WTC11 (cell line): ENCODE measurements around the gene CCDC8. TPM values are rescaled to one million over a fixed set of nuclear protein-coding genes. Genes with fewer than 3 reads are reported as not detected.

Experiments
- ATAC-seq: fragments of 200-7000 bp; cut with Tn5 transposase; 2 replicates; pipeline ENCODE4 v1.10.0; 2021; ENCODE audit warnings: mild to moderate bottlenecking, moderate library complexity
- CTCF ChIA-PET: fragments of 300-600 bp; sonication (Branson Sonifier 250); formaldehyde crosslinking; loops from one replicate; lab custom pipeline; 2021; ENCODE audit warnings: antibody characterized with exemption; lab: Charles Lee
- POLR2A ChIA-PET: fragments of 350-600 bp; sonication (Branson Sonifier 250); formaldehyde crosslinking; loops from one replicate; lab custom pipeline; 2021; ENCODE audit warnings: antibody characterized with exemption; lab: Charles Lee
- DNase-seq: peaks from one replicate; pipeline ENCODE4 v3.0.0; 2021; ENCODE audit warnings: low spot score
- H3K27ac Mint-ChIP-seq: 2 replicates; pipeline ENCODE4 v1.8.0; 2021; ENCODE audit warnings: mixed read lengths
- H3K27me3 Mint-ChIP-seq: 2 replicates; pipeline ENCODE4 v1.8.0; 2021; ENCODE audit warnings: low read depth, mild to moderate bottlenecking, moderate library complexity, mixed read lengths
- H3K36me3 Mint-ChIP-seq: 2 replicates; pipeline ENCODE4 v1.8.0; 2021; ENCODE audit warnings: mixed read lengths
- H3K4me1 Mint-ChIP-seq: 2 replicates; pipeline ENCODE4 v1.8.0; 2022; ENCODE audit warnings: mixed read lengths
- H3K4me3 Mint-ChIP-seq: 2 replicates; pipeline ENCODE4 v1.8.0; 2021; ENCODE audit warnings: mild to moderate bottlenecking, moderate library complexity, mixed read lengths
- H3K9me3 Mint-ChIP-seq: 2 replicates; pipeline ENCODE4 v1.8.0; 2021; ENCODE audit warnings: mixed read lengths
- ATF1 ChIP-seq: sonication (generic); formaldehyde crosslinking; IDR thresholded peaks from 2 replicates; pipeline ENCODE4 v1.8.1; 2023; ENCODE audit warnings: mild to moderate bottlenecking, moderate library complexity, missing genetic modification reagents
- ATF2 ChIP-seq: sonication (generic); formaldehyde crosslinking; IDR thresholded peaks from 2 replicates; pipeline ENCODE4 v1.8.1; 2022; ENCODE audit warnings: low read depth, missing genetic modification reagents, borderline replicate concordance
- CREB1 ChIP-seq: sonication (generic); formaldehyde crosslinking; IDR thresholded peaks from 2 replicates; pipeline ENCODE4 v1.8.0; 2023; ENCODE audit warnings: mild to moderate bottlenecking, missing genetic modification reagents
- ELF4 ChIP-seq: sonication (generic); formaldehyde crosslinking; IDR thresholded peaks from 2 replicates; pipeline ENCODE4 v1.8.1; 2022; ENCODE audit warnings: low read depth, mild to moderate bottlenecking, moderate library complexity, missing genetic modification reagents
- EMX1 ChIP-seq: fragments of 250-450 bp; sonication (Bioruptor Pico); IDR thresholded peaks from 2 replicates; pipeline ENCODE4 v1.8.0; 2021; ENCODE audit warnings: mild to moderate bottlenecking
- ETV6 ChIP-seq: sonication (generic); formaldehyde crosslinking; IDR thresholded peaks from 2 replicates; pipeline ENCODE4 v1.8.1; 2022; ENCODE audit warnings: mild to moderate bottlenecking, missing genetic modification reagents
- FOXP1 ChIP-seq: sonication (generic); formaldehyde crosslinking; IDR thresholded peaks from 2 replicates; pipeline ENCODE4 v1.8.0; 2022; ENCODE audit warnings: missing genetic modification reagents, mild to moderate bottlenecking, moderate library complexity, borderline replicate concordance
- GTF2I ChIP-seq: fragments of 250-450 bp; sonication (Bioruptor Pico); conservative IDR thresholded peaks from 2 replicates; pipeline ENCODE4 v1.4.0; 2021; ENCODE audit warnings: mild to moderate bottlenecking
- HMGXB4 ChIP-seq: sonication (generic); formaldehyde crosslinking; IDR thresholded peaks from 2 replicates; pipeline ENCODE4 v1.8.1; 2023; ENCODE audit warnings: mild to moderate bottlenecking, moderate library complexity, missing genetic modification reagents
- JAZF1 ChIP-seq: fragments of 250-450 bp; sonication (Bioruptor Pico); IDR thresholded peaks from 2 replicates; pipeline ENCODE4 v1.9.0; 2021; ENCODE audit warnings: moderate library complexity, mild to moderate bottlenecking, inconsistent platforms
- MYBL2 ChIP-seq: sonication (generic); formaldehyde crosslinking; IDR thresholded peaks from 2 replicates; pipeline ENCODE4 v1.8.1; 2023; ENCODE audit warnings: mild to moderate bottlenecking, moderate library complexity, missing genetic modification reagents
- NFYB ChIP-seq: sonication (generic); formaldehyde crosslinking; conservative IDR thresholded peaks from 2 replicates; pipeline ENCODE4 v1.8.0; 2022; ENCODE audit warnings: low read depth, missing genetic modification reagents
- NR1H2 ChIP-seq: sonication (generic); formaldehyde crosslinking; IDR thresholded peaks from 2 replicates; pipeline ENCODE4 v1.9.0; 2021; ENCODE audit warnings: mild to moderate bottlenecking, moderate library complexity, missing genetic modification reagents
- NR2C2 ChIP-seq: sonication (generic); formaldehyde crosslinking; IDR thresholded peaks from 2 replicates; pipeline ENCODE4 v1.8.0; 2022; ENCODE audit warnings: mild to moderate bottlenecking, missing genetic modification reagents
- RELA ChIP-seq: sonication (generic); formaldehyde crosslinking; IDR thresholded peaks from 2 replicates; pipeline ENCODE4 v1.8.1; 2022; ENCODE audit warnings: missing genetic modification reagents, mild to moderate bottlenecking, borderline replicate concordance
- ZBTB21 ChIP-seq: sonication (generic); formaldehyde crosslinking; IDR thresholded peaks from 2 replicates; pipeline ENCODE4 v1.8.1; 2023; ENCODE audit warnings: mild to moderate bottlenecking, missing genetic modification reagents, borderline replicate concordance
- ZNF232 ChIP-seq: sonication (generic); formaldehyde crosslinking; IDR thresholded peaks from 2 replicates; pipeline ENCODE4 v1.8.0; 2022; ENCODE audit warnings: mild to moderate bottlenecking, missing genetic modification reagents
- ZNF671 ChIP-seq: fragments of 250-450 bp; sonication (Bioruptor Pico); IDR thresholded peaks from 2 replicates; pipeline ENCODE4 v1.8.0; 2021; ENCODE audit warnings: mild to moderate bottlenecking
- total RNA-seq: library from RNA; stranded (reverse); gene quantifications from 3 replicates; pipeline ENCODE4 v1.2.3, GENCODE V29; 2021
- TF ChIP-seq, protein P1 (sequence below): sonication (generic); formaldehyde crosslinking; IDR thresholded peaks from 2 replicates; pipeline ENCODE4 v1.8.1; 2022; ENCODE audit warnings: low read depth, mild to moderate bottlenecking, moderate library complexity, missing genetic modification reagents, borderline replicate concordance
- TF ChIP-seq, protein P2 (sequence below): sonication (generic); formaldehyde crosslinking; IDR thresholded peaks from 2 replicates; pipeline ENCODE4 v1.8.1; 2023; ENCODE audit warnings: mild to moderate bottlenecking, missing genetic modification reagents
- TF ChIP-seq, protein P3 (sequence below): sonication (generic); formaldehyde crosslinking; IDR thresholded peaks from 2 replicates; pipeline ENCODE4 v1.8.0; 2023; ENCODE audit warnings: missing genetic modification reagents, mild to moderate bottlenecking, borderline replicate concordance
- TF ChIP-seq, protein P4 (sequence below): sonication (generic); formaldehyde crosslinking; IDR thresholded peaks from 2 replicates; pipeline ENCODE4 v1.8.1; 2022; ENCODE audit warnings: mild to moderate bottlenecking, missing genetic modification reagents, moderate library complexity, borderline replicate concordance

Gene CCDC8
- total RNA-seq, 1 experiment from 2014 or later = 25.7 TPM

- peaks cover 3% of the 10 kb centered on the region for H3K4me1 Mint-ChIP-seq
- no peak for TF ChIP-seq ELF4 (CRISPR knock-in tag)
- TF ChIP-seq, protein P1, sequence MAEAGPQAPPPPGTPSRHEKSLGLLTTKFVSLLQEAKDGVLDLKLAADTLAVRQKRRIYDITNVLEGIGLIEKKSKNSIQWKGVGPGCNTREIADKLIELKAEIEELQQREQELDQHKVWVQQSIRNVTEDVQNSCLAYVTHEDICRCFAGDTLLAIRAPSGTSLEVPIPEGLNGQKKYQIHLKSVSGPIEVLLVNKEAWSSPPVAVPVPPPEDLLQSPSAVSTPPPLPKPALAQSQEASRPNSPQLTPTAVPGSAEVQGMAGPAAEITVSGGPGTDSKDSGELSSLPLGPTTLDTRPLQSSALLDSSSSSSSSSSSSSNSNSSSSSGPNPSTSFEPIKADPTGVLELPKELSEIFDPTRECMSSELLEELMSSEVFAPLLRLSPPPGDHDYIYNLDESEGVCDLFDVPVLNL = no peak
- no peak for TF ChIP-seq ETV6 (CRISPR knock-in tag)
- TF ChIP-seq ATF1 (CRISPR knock-in tag) = no peak
- no peak for TF ChIP-seq NFYB
- no peak for TF ChIP-seq HMGXB4 (CRISPR knock-in tag)
- no peak for TF ChIP-seq ZNF671 (CRISPR knock-in tag)
- TF ChIP-seq ZBTB21 (CRISPR knock-in tag) = no peak
- TF ChIP-seq, all 79 proteins: peak for 0
- Mint-ChIP-seq H3K4me3 (no peak overlapping the region), H3K27me3 (no peaks in the 10 kb centered on the region), H3K36me3 (peaks cover 61% of the 10 kb centered on the region), H3K27ac (no peak overlapping the region), H3K9me3 (no peaks in the 10 kb centered on the region)
- CTCF ChIA-PET = no interaction called here
- DNase-seq (no peak), ATAC-seq (no peak)
- POLR2A ChIA-PET = no interaction called here
Measured at GRCh38 chr19:46387713-46388130, 25.6 kb downstream of the CCDC8 start.

- POLR2A ChIA-PET = no interaction called here
- Mint-ChIP-seq H3K36me3 (peaks cover 64% of the 10 kb centered on the region), H3K9me3 (no peaks in the 10 kb centered on the region), H3K27ac (no peak overlapping the region), H3K4me3 (no peak overlapping the region), H3K4me1 (peaks cover 3% of the 10 kb centered on the region), H3K27me3 (no peaks in the 10 kb centered on the region)
- DNase-seq (no peak), ATAC-seq (no peak)
- CTCF ChIA-PET = interaction anchor here (1.0 to 1.5 kb wide), 5 partner anchors 13 to 129 kb away, joined by 3 to 5 read pairs (median 4); no protein-coding TSS in a partner anchor
- TF ChIP-seq ZNF232 = no peak
- no peak for TF ChIP-seq CREB1 (CRISPR knock-in tag)
- no peak for TF ChIP-seq GTF2I
- TF ChIP-seq JAZF1 (CRISPR knock-in tag) = no peak
- TF ChIP-seq ATF2 (CRISPR knock-in tag) = no peak
- no peak for TF ChIP-seq EMX1 (CRISPR knock-in tag)
- TF ChIP-seq NR1H2 (CRISPR knock-in tag) = no peak
- no peak for TF ChIP-seq NR2C2 (CRISPR knock-in tag)
- TF ChIP-seq, protein P2, sequence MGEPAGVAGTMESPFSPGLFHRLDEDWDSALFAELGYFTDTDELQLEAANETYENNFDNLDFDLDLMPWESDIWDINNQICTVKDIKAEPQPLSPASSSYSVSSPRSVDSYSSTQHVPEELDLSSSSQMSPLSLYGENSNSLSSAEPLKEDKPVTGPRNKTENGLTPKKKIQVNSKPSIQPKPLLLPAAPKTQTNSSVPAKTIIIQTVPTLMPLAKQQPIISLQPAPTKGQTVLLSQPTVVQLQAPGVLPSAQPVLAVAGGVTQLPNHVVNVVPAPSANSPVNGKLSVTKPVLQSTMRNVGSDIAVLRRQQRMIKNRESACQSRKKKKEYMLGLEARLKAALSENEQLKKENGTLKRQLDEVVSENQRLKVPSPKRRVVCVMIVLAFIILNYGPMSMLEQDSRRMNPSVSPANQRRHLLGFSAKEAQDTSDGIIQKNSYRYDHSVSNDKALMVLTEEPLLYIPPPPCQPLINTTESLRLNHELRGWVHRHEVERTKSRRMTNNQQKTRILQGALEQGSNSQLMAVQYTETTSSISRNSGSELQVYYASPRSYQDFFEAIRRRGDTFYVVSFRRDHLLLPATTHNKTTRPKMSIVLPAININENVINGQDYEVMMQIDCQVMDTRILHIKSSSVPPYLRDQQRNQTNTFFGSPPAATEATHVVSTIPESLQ (CRISPR knock-in tag) = no peak
- TF ChIP-seq, protein P3, sequence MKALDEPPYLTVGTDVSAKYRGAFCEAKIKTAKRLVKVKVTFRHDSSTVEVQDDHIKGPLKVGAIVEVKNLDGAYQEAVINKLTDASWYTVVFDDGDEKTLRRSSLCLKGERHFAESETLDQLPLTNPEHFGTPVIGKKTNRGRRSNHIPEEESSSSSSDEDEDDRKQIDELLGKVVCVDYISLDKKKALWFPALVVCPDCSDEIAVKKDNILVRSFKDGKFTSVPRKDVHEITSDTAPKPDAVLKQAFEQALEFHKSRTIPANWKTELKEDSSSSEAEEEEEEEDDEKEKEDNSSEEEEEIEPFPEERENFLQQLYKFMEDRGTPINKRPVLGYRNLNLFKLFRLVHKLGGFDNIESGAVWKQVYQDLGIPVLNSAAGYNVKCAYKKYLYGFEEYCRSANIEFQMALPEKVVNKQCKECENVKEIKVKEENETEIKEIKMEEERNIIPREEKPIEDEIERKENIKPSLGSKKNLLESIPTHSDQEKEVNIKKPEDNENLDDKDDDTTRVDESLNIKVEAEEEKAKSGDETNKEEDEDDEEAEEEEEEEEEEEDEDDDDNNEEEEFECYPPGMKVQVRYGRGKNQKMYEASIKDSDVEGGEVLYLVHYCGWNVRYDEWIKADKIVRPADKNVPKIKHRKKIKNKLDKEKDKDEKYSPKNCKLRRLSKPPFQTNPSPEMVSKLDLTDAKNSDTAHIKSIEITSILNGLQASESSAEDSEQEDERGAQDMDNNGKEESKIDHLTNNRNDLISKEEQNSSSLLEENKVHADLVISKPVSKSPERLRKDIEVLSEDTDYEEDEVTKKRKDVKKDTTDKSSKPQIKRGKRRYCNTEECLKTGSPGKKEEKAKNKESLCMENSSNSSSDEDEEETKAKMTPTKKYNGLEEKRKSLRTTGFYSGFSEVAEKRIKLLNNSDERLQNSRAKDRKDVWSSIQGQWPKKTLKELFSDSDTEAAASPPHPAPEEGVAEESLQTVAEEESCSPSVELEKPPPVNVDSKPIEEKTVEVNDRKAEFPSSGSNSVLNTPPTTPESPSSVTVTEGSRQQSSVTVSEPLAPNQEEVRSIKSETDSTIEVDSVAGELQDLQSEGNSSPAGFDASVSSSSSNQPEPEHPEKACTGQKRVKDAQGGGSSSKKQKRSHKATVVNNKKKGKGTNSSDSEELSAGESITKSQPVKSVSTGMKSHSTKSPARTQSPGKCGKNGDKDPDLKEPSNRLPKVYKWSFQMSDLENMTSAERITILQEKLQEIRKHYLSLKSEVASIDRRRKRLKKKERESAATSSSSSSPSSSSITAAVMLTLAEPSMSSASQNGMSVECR (CRISPR knock-in tag) = no peak
- TF ChIP-seq RELA (CRISPR knock-in tag) = no peak
- TF ChIP-seq, protein P1 = no peak
- TF ChIP-seq, protein P4, sequence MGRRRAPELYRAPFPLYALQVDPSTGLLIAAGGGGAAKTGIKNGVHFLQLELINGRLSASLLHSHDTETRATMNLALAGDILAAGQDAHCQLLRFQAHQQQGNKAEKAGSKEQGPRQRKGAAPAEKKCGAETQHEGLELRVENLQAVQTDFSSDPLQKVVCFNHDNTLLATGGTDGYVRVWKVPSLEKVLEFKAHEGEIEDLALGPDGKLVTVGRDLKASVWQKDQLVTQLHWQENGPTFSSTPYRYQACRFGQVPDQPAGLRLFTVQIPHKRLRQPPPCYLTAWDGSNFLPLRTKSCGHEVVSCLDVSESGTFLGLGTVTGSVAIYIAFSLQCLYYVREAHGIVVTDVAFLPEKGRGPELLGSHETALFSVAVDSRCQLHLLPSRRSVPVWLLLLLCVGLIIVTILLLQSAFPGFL = no peak
- no peak for TF ChIP-seq FOXP1 (CRISPR knock-in tag)
- TF ChIP-seq MYBL2 (CRISPR knock-in tag) = no peak
Measured at GRCh38 chr19:46386996-46387712, 26.2 kb downstream of the CCDC8 start.
